ENCODE results near the gene UBE2Z.

Gene UBE2Z

DNA sequence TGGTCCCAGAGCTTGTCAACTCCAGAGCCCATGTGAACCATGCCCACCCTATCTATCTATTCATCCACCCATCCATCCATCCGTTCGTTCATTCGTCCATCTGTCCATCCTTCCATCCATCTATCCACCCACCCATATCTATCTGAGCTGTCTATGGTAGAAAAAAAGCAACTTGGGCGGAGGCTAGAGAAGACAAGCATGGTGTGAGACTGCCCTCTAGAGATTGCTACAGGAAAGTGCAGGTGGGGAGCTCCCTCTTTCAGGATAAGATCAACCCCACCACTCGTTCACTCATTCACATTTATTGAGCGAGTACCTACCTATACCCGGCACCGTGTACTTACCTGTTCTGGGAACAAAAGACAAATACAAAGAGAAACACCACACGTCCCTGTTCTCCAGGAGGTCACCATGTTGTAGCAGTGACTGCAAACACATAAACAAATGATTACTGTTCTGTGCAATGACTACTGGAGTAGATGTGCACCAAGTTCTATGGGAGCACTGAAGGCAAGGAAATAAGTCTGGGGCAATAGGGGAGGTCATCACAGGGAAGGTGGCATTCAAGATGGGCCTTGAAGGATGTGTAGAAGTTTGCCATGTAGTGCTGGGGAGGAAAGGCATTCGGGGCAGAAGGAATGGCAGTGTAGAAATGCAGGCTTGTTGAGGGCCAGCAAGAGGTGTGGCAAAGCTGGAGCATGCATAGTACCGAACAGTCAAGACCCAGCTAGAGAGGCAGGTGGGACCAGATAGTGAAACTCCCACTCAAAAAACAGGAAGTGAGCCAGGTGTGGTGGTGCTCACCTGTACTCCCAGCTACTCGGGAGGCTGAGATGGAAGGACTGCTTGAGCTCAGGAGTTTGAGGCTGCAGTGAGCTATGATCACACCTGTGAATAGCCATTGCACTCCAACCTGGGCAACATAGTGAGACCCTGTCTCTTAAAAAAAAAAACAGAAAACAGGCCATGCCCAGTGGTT, 29.0 kb upstream of the UBE2Z start:
- TF ChIP-seq, protein P1, sequence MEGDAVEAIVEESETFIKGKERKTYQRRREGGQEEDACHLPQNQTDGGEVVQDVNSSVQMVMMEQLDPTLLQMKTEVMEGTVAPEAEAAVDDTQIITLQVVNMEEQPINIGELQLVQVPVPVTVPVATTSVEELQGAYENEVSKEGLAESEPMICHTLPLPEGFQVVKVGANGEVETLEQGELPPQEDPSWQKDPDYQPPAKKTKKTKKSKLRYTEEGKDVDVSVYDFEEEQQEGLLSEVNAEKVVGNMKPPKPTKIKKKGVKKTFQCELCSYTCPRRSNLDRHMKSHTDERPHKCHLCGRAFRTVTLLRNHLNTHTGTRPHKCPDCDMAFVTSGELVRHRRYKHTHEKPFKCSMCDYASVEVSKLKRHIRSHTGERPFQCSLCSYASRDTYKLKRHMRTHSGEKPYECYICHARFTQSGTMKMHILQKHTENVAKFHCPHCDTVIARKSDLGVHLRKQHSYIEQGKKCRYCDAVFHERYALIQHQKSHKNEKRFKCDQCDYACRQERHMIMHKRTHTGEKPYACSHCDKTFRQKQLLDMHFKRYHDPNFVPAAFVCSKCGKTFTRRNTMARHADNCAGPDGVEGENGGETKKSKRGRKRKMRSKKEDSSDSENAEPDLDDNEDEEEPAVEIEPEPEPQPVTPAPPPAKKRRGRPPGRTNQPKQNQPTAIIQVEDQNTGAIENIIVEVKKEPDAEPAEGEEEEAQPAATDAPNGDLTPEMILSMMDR (IDR thresholded peaks at IDR 0.05; ENCODE audit: unreplicated experiment in 3 of 3): peak; percentile 93 to 94 (median 94)
- Mint-ChIP-seq H3K36me3 (ENCODE audit: low read depth) (no peaks in the 10 kb centered on the region), H3K27ac (no peak overlapping the region), H3K4me1 (no peaks in the 10 kb centered on the region), H3K4me3 (no peak overlapping the region), H3K27me3 (ENCODE audit: low read depth) (peaks cover 2% of the 10 kb centered on the region), H3K9me3 (no peaks in the 10 kb centered on the region)

DNA sequence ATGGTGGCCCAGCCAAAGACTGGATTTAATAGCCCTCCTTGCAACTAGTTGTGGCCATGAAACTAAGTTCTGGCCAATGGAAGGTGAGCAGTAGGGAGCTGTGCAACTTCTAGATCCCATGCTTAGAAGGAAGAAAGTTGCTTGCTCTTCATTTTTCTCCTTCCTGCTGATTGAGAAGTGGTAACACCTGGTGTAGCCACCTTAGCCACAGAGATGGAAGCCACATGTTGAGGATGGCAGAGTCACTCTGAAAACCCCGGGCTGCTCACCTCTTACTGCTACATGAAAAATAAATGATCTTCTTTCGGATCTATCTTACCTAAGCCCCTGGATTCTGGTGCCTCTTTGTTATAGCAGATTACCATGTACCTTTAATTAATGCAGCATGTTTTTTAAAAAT, 25.9 kb upstream of the UBE2Z start:
- TF ChIP-seq, protein P1 (IDR thresholded peaks at IDR 0.05; ENCODE audit: unreplicated experiment in 3 of 3): no peak
- H3K36me3 Mint-ChIP-seq (ENCODE audit: low read depth): no peaks in the 10 kb centered on the region
- H3K9me3 Mint-ChIP-seq: no peaks in the 10 kb centered on the region
- no peak overlapping the region for H3K27ac Mint-ChIP-seq
- no peaks in the 10 kb centered on the region for H3K4me1 Mint-ChIP-seq
- H3K4me3 Mint-ChIP-seq: no peak overlapping the region
- H3K27me3 Mint-ChIP-seq (ENCODE audit: low read depth): peaks cover 9% of the 10 kb centered on the region

GRCh38 chr17:48883171-48883570, 25.0 kb upstream of the UBE2Z start:
- Mint-ChIP-seq H3K27ac (no peak overlapping the region), H3K36me3 (ENCODE audit: low read depth) (no peaks in the 10 kb centered on the region), H3K4me1 (no peaks in the 10 kb centered on the region), H3K4me3 (no peak overlapping the region), H3K9me3 (no peaks in the 10 kb centered on the region), H3K27me3 (ENCODE audit: low read depth) (peaks cover 9% of the 10 kb centered on the region)
- TF ChIP-seq, protein P1 (IDR thresholded peaks at IDR 0.05; ENCODE audit: unreplicated experiment in 3 of 3): no peak

DNA sequence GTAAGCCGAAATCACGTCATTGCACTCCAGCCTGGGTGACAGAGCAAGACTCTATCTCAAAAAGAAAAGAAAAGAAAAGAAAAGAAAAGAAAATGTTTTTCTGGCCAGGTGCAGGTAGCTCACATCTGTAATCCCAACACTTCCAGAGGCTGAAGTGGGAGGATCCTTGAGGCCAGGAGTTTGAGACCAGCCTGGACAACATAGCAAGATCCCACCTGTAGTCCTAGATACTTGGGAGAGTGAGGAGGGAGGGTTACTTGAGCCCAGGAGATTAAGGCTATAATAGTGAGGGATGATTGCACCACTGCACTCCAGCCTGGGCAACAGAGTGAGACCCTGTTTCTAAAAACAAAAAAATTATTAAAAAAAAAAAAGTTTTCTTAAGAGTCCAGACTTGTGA, 18.1 kb upstream of the UBE2Z start:
- Mint-ChIP-seq H3K9me3 (no peaks in the 10 kb centered on the region), H3K4me1 (peaks cover 17% of the 10 kb centered on the region), H3K27ac (no peak overlapping the region), H3K36me3 (ENCODE audit: low read depth) (no peaks in the 10 kb centered on the region), H3K27me3 (ENCODE audit: low read depth) (no peaks in the 10 kb centered on the region), H3K4me3 (peak overlapping the region; percentile 9 to 48 (median 32))
- TF ChIP-seq, protein P1 (IDR thresholded peaks at IDR 0.05; ENCODE audit: unreplicated experiment in 3 of 3): no peak

- Mint-ChIP-seq H3K36me3 (ENCODE audit: low read depth) (peaks cover 7% of the 10 kb centered on the region), H3K9me3 (no peaks in the 10 kb centered on the region), H3K4me3 (peak overlapping the region; percentile 91 to 95 (median 95)), H3K27ac (peak overlapping the region; percentile 31 to 92 (median 85)), H3K27me3 (ENCODE audit: low read depth) (no peaks in the 10 kb centered on the region), H3K4me1 (peaks cover 17% of the 10 kb centered on the region)
- TF ChIP-seq, protein P1 (IDR thresholded peaks at IDR 0.05; ENCODE audit: unreplicated experiment in 3 of 3): no peak
Measured at GRCh38 chr17:48892940-48893645, 15.1 kb upstream of the UBE2Z start.
